Measurements from ENCODE around the gene SGCG. TPM values are rescaled to one million over a fixed set of nuclear protein-coding genes. Genes with fewer than 3 reads are reported as not detected.

SGCG gene
- total and polyA plus RNA-seq, 10 of the 15 experiments (the other 5 are each of a cell fraction or from before 2014, with no cell fraction given): not detected

DNA sequence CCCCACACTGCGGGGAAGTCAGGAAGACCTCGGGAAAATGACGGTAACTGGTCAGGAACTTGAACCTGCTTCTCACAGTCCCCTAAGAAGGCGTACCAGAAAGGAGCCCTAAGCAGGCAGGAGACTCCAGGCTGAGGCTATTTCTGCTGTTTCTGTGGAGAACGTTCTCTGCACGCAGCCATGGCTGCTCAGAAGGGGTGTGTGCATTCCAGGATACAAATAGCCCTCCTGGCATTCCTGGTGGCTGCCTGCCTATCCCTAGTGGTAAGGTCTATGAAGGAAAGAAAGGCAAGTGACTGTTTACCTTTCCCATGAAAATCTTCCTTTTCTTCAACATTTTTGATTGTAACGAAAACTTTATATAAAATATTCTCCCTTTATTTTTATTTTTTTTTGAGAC lies 2.5 kb downstream of the SGCG start (continued):
- TF ChIP-seq, protein P1, sequence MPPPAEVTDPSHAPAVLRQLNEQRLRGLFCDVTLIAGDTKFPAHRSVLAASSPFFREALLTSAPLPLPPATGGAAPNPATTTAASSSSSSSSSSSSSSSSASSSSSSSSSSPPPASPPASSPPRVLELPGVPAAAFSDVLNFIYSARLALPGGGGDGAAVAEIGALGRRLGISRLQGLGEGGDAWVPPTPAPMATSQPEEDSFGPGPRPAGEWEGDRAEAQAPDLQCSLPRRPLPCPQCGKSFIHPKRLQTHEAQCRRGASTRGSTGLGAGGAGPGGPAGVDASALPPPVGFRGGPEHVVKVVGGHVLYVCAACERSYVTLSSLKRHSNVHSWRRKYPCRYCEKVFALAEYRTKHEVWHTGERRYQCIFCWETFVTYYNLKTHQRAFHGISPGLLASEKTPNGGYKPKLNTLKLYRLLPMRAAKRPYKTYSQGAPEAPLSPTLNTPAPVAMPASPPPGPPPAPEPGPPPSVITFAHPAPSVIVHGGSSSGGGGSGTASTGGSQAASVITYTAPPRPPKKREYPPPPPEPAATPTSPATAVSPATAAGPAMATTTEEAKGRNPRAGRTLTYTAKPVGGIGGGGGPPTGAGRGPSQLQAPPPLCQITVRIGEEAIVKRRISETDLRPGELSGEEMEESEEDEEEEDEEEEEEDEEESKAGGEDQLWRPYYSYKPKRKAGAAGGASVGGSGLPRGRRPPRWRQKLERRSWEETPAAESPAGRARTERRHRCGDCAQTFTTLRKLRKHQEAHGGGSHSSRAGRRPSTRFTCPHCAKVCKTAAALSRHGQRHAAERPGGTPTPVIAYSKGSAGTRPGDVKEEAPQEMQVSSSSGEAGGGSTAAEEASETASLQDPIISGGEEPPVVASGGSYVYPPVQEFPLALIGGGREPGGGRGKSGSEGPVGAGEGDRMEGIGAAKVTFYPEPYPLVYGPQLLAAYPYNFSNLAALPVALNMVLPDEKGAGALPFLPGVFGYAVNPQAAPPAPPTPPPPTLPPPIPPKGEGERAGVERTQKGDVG (CRISPR knock-in tag; IDR thresholded peaks at IDR 0.05): no peak
- TF ChIP-seq STAT3 (IDR thresholded peaks at IDR 0.05; ENCODE audit: low read depth, low read length) (no peak), YY1 (IDR thresholded peaks at IDR 0.05; ENCODE audit: low read depth, low read length) (no peak), ZNF622 (IDR thresholded peaks at IDR 0.05) (no peak)

DNA sequence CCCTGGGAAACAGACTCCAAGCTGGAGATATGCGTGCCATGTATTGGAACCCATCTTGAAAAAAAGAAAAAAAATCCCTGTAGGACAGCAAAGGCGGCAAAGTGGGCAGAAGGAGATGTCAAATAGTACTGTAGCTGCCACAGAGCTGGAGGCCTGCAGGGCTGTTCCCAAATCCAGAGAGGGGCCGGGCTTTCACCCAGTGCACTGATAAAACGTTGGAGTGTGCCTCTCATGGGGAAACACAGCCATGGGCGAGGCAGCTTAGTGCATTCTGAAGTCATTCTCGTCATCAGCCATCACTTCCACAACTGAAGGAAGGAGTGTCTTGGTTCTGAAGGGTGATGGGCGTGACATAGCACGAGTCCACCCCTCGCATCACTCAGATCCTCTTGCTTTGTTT lies 4.8 kb downstream of the SGCG start:
- FAIRE-seq (no peak), DNase-seq (ENCODE audit: low read depth, low spot score) (no peak), ATAC-seq (no peak)
- POLR2A ChIA-PET: no interaction called here
- CTCF ChIA-PET: no interaction called here
- Histone ChIP-seq H3K27me3 (replicated peaks in 1 of 2; ENCODE audit: control insufficient read depth in 2 of 2, insufficient read depth in 2 of 2, low read length in 1 of 2) (no peaks in the 10 kb centered on the region), H3K4me2 (ENCODE audit: control insufficient read depth, insufficient read depth) (no peak overlapping the region), H3K27ac (ENCODE audit: control insufficient read depth, insufficient read depth) (no peak overlapping the region), H4K20me1 (ENCODE audit: control insufficient read depth, insufficient read depth) (no peaks in the 10 kb centered on the region), H3K9me3 (replicated peaks; ENCODE audit: control insufficient read depth, insufficient read depth, low read length) (no peaks in the 10 kb centered on the region), H3K36me3 (ENCODE audit: control insufficient read depth in 2 of 2, insufficient read depth in 2 of 2, low read length in 1 of 2) (no peaks in the 10 kb centered on the region), H3K4me3 (no peak overlapping the region), H3K9ac (ENCODE audit: control insufficient read depth, insufficient read depth, low read length) (no peak overlapping the region), H3K79me2 (ENCODE audit: control insufficient read depth, insufficient read depth, low read length) (no peaks in the 10 kb centered on the region), H2AFZ (ENCODE audit: control insufficient read depth, low read depth, low read length) (no peak overlapping the region), H3K4me1 (ENCODE audit: control insufficient read depth, insufficient read depth, low read length) (no peaks in the 10 kb centered on the region)
- WGBS (ENCODE audit: insufficient coverage, insufficient replicate concordance, low lambda C conversion rate, missing lambda C conversion rate): 32% methylated on average over 9 of the region's 9 CpGs
- SMC1A ChIA-PET (ENCODE audit: uncharacterized antibody, unreplicated experiment): no interaction called here
- RAD21 ChIA-PET (ENCODE audit: unreplicated experiment): no interaction called here
- TF ChIP-seq SPI1 (IDR thresholded peaks at IDR 0.05; ENCODE audit: borderline replicate concordance, insufficient read depth, low read depth, low read length) (no peak), CREB1 (IDR thresholded peaks at IDR 0.05; ENCODE audit: low read depth) (no peak), MYC (IDR thresholded peaks at IDR 0.05; ENCODE audit: insufficient read depth, insufficient read length, insufficient replicate concordance, low read length, severe bottlenecking) (no peak), FOS (IDR thresholded peaks at IDR 0.05; ENCODE audit: borderline replicate concordance, extremely low read depth, insufficient read length) (no peak), CHD4 (IDR thresholded peaks at IDR 0.05) (no peak), HDGF (IDR thresholded peaks at IDR 0.05) (no peak), RB1 (IDR thresholded peaks at IDR 0.05; ENCODE audit: borderline replicate concordance) (no peak), NR2C1 (IDR thresholded peaks at IDR 0.05) (no peak), IKZF1 (conservative IDR thresholded peaks at IDR 0.05) (no peak), SP1 (IDR thresholded peaks at IDR 0.05; ENCODE audit: low read depth, low read length) (no peak), KLF5 (IDR thresholded peaks at IDR 0.05; ENCODE audit: partially characterized antibody) (no peak), KDM1A (IDR thresholded peaks at IDR 0.05; ENCODE audit: borderline replicate concordance) (no peak), STAT1 (conservative IDR thresholded peaks at IDR 0.05) (no peak)
- TF ChIP-seq, protein P1 (CRISPR knock-in tag; IDR thresholded peaks at IDR 0.05): no peak
- BruUV-seq (replicated peaks): no TSS peak
- in situ Hi-C loops (cut with MboI) (no loop called here), intact Hi-C loops (cut with micrococcal nuclease; ENCODE audit: unreplicated experiment) (no loop called here)

Data from GM12878 (cell line).